A673 (cell line): ENCODE data around the gene MEN1. TPM values are rescaled to one million over a fixed set of nuclear protein-coding genes. Genes with fewer than 3 reads are reported as not detected.

Source experiments
- BruUV-seq: library from RNA; stranded (reverse); fragments of 400-500 nt; replicated peaks from 2 replicates; lab custom pipeline; 2021; lab: Mats Ljungman, UMichigan
- CTCF ChIA-PET: fragments of 300-600 bp; sonication (Branson Sonifier 250); formaldehyde crosslinking; loops from one replicate; lab custom pipeline; 2022; ENCODE audit warnings: antibody characterized with exemption; lab: Charles Lee
- POLR2A ChIA-PET: fragments of 300-600 bp; sonication (Branson Sonifier 250); formaldehyde crosslinking; loops from one replicate; lab custom pipeline; 2022; ENCODE audit warnings: antibody characterized with exemption; ENCODE audit not compliant: low non-redundant PET; lab: Charles Lee
- DNase-seq: peaks from one replicate; pipeline ENCODE4 v3.0.0-alpha.2; 2015; ENCODE audit warnings: low spot score
- H3K27ac ChIP-seq: fragments of 200-600 bp; sonication (generic); 2 replicates; pipeline ENCODE4 v1.5.1; 2016; ENCODE audit warnings: mixed run types, low read depth, mild to moderate bottlenecking, mixed read lengths, antibody characterized with exemption, low read length; ENCODE audit not compliant: poor library complexity, severe bottlenecking
- H3K27me3 ChIP-seq: fragments of 200-600 bp; sonication (generic); replicated peaks from 2 replicates; pipeline ENCODE4 v1.6.1; 2017; ENCODE audit warnings: mixed run types, low read depth, mild to moderate bottlenecking, mixed read lengths, antibody characterized with exemption, low read length; ENCODE audit not compliant: insufficient read depth, poor library complexity
- H3K36me3 ChIP-seq: fragments of 200-600 bp; sonication (generic); 2 replicates; pipeline ENCODE4 v1.6.1; 2016; ENCODE audit warnings: mixed run types, mild to moderate bottlenecking, mixed read lengths, antibody characterized with exemption, low read length; ENCODE audit not compliant: insufficient read depth, poor library complexity, severe bottlenecking
- H3K4me1 ChIP-seq: fragments of 200-600 bp; sonication (generic); 2 replicates; pipeline ENCODE4 v1.6.1; 2017; ENCODE audit warnings: mixed run types, mild to moderate bottlenecking, mixed read lengths, antibody characterized with exemption, low read length; ENCODE audit not compliant: insufficient read depth, poor library complexity, severe bottlenecking
- H3K4me3 ChIP-seq: fragments of 200-600 bp; sonication (generic); 2 replicates; pipeline ENCODE4 v1.5.1; 2016; ENCODE audit warnings: low read depth, mixed run types, mild to moderate bottlenecking, mixed read lengths, low read length; ENCODE audit not compliant: poor library complexity, severe bottlenecking
- H3K9me3 ChIP-seq: fragments of 200-600 bp; sonication (generic); 2 replicates; pipeline ENCODE4 v1.6.1; 2016; ENCODE audit warnings: mixed run types, low read depth, mild to moderate bottlenecking, mixed read lengths, antibody characterized with exemption, low read length; ENCODE audit not compliant: poor library complexity, severe bottlenecking
- EZH2 ChIP-seq: fragments of 200-600 bp; sonication (generic); IDR thresholded peaks from 2 replicates; pipeline ENCODE4 v1.6.1; 2017; ENCODE audit warnings: borderline replicate concordance, low read depth, mild to moderate bottlenecking, mixed read lengths, antibody characterized with exemption, low read length; ENCODE audit not compliant: poor library complexity, severe bottlenecking
- intact Hi-C: fragments of 100-400 bp; cut with micrococcal nuclease; formaldehyde crosslinking; loops from one replicate; pipeline ENCODE4 v1.10.0; 2022; ENCODE audit not compliant: unreplicated experiment
- total RNA-seq: library from RNA; stranded (reverse); gene quantifications from 2 replicates; pipeline ENCODE4 v1.2.3, GENCODE V29; 2021
- TF ChIP-seq, protein P1 (sequence below): fragments of 300-800, 200-600 bp; sonication (generic); conservative IDR thresholded peaks from 2 replicates; pipeline ENCODE4 v1.5.1; 2017; ENCODE audit warnings: low read depth, mild to moderate bottlenecking, antibody characterized with exemption, low read length, moderate library complexity, mixed read lengths

The MEN1 gene
- total RNA-seq, 1 experiment from 2014 or later, result 45.7 TPM

DNA sequence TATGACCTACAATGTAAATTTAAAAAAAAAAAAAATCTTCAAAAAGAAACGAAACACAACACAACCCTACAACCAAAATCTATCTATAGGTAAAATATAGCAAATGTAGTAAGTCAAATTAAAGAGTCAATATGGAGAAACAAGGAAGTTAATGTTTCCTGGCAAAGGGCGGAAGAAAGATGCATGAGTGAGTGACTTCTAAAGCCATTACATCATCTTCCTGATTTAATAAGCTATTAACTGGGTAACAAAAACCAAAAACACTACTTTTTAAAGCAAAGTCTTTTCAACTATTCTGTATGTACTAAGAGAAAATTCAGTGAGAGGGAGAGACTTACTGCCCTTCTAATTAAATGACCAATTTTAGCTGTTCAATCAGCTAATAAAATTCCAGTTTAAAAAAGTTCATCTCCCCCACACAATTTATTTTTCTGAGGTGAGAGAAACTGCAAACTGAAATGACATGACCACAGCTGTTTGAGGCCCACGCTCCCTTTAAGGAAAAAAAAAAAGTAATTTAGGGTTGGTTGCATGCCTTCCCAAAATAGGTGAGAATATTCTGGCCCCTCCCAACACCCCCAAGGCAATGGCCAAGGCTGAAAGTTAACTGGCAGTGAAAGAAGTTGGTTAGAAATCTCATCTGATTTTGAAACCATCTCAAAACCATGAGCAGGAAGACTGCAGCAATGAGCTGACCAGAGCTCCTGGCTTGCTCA is 37.9 kb downstream of the MEN1 start:
- Histone ChIP-seq H3K27me3 (no peaks in the 10 kb centered on the region), H3K4me1 (peaks cover 35% of the 10 kb centered on the region), H3K4me3 (no peak overlapping the region), H3K36me3 (peaks cover 100% of the 10 kb centered on the region), H3K9me3 (no peaks in the 10 kb centered on the region), H3K27ac (peak overlapping the region; percentile 8)
- no peak for DNase-seq
- ChIA-PET CTCF (interaction anchor here (0.7 kb wide), 1 partner anchor 152 kb away, joined by 3 read pairs; no protein-coding TSS in a partner anchor), POLR2A (interaction anchor here (0.5 to 0.7 kb wide), 5 partner anchors 11 to 731 kb away, joined by 5 to 8 read pairs (median 5); partner anchors contain the start of gene PYGM)
- intact Hi-C loops, result no loop called here
- TF ChIP-seq, protein P1, sequence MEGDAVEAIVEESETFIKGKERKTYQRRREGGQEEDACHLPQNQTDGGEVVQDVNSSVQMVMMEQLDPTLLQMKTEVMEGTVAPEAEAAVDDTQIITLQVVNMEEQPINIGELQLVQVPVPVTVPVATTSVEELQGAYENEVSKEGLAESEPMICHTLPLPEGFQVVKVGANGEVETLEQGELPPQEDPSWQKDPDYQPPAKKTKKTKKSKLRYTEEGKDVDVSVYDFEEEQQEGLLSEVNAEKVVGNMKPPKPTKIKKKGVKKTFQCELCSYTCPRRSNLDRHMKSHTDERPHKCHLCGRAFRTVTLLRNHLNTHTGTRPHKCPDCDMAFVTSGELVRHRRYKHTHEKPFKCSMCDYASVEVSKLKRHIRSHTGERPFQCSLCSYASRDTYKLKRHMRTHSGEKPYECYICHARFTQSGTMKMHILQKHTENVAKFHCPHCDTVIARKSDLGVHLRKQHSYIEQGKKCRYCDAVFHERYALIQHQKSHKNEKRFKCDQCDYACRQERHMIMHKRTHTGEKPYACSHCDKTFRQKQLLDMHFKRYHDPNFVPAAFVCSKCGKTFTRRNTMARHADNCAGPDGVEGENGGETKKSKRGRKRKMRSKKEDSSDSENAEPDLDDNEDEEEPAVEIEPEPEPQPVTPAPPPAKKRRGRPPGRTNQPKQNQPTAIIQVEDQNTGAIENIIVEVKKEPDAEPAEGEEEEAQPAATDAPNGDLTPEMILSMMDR, result no peak
- TF ChIP-seq EZH2, result no peak
- BruUV-seq, result no TSS peak

GRCh38 chr11:64771861-64772260 is 38.5 kb downstream of the MEN1 start:
- DNase-seq, result no peak
- Histone ChIP-seq H3K4me3 (no peak overlapping the region), H3K27ac (peak overlapping the region; percentile 8), H3K4me1 (peaks cover 36% of the 10 kb centered on the region), H3K36me3 (peaks cover 100% of the 10 kb centered on the region), H3K9me3 (no peaks in the 10 kb centered on the region), H3K27me3 (no peaks in the 10 kb centered on the region)
- BruUV-seq, result no TSS peak
- ChIA-PET CTCF (interaction anchor here (0.7 kb wide), 1 partner anchor 151 kb away, joined by 3 read pairs; no protein-coding TSS in a partner anchor), POLR2A (interaction anchor here (0.5 to 0.6 kb wide), 2 partner anchors 11 to 732 kb away, joined by 5 to 7 read pairs; no protein-coding TSS in a partner anchor)
- TF ChIP-seq, protein P1, result no peak
- TF ChIP-seq EZH2, result no peak
- intact Hi-C loops, result no loop called here

GRCh38 chr11:64770120-64770519 is 40.2 kb downstream of the MEN1 start:
- CTCF ChIA-PET, result interaction anchor here (0.6 kb wide), 1 partner anchor 66 kb away, joined by 5 read pairs; no protein-coding TSS in a partner anchor
- no peak for DNase-seq

More at GRCh38 chr11:64770120-64770519, 40.2 kb downstream of the MEN1 start:
- intact Hi-C loops, result no loop called here
- no peak for TF ChIP-seq EZH2
- H3K36me3 ChIP-seq, result peaks cover 97% of the 10 kb centered on the region
- no peaks in the 10 kb centered on the region for H3K9me3 ChIP-seq
- no TSS peak for BruUV-seq
- no peak overlapping the region for H3K27ac ChIP-seq
- H3K27me3 ChIP-seq, result no peaks in the 10 kb centered on the region
- peaks cover 29% of the 10 kb centered on the region for H3K4me1 ChIP-seq
- H3K4me3 ChIP-seq, result no peak overlapping the region
- POLR2A ChIA-PET, result no interaction called here
